Measurements from ENCODE around the gene MDM2. TPM values are rescaled to one million over a fixed set of nuclear protein-coding genes. Genes with fewer than 3 reads are reported as not detected.

The MDM2 gene
- total RNA-seq, 4 donors from 2014 or later = 39.5 to 84.1 (median 61.8) TPM

- WGBS = 86% methylated on average over 5 of the region's 5 CpGs
Measured at GRCh38 chr12:68870011-68870410, 62.0 kb downstream of the MDM2 start.

GRCh38 chr12:68870443-68870842, 62.5 kb downstream of the MDM2 start:
- peaks cover 19% of the 10 kb centered on the region for H3K36me3 ChIP-seq
- peaks cover 9% of the 10 kb centered on the region for H3K4me1 ChIP-seq
- no peak for DNase-seq (ENCODE audit: low spot score in 2 of 2)
- 79% methylated on average over 6 of the region's 6 CpGs for WGBS
- H3K27ac ChIP-seq = no peak overlapping the region
- no peaks in the 10 kb centered on the region for H3K9me3 ChIP-seq
- TF ChIP-seq POLR2AphosphoS5 (IDR thresholded peaks at IDR 0.05) = no peak
- no peak for TF ChIP-seq POLR2A (IDR thresholded peaks at IDR 0.05)
- TF ChIP-seq CTCF (IDR thresholded peaks at IDR 0.05) = no peak
- TF ChIP-seq EP300 (IDR thresholded peaks at IDR 0.05) = no peak
- no peaks in the 10 kb centered on the region for H3K27me3 ChIP-seq
- H3K4me3 ChIP-seq = no peak overlapping the region

More at GRCh38 chr12:68870011-68870410, 62.0 kb downstream of the MDM2 start:
- Histone ChIP-seq H3K4me1 (peaks cover 9% of the 10 kb centered on the region), H3K27me3 (no peaks in the 10 kb centered on the region), H3K4me3 (no peak overlapping the region), H3K36me3 (peaks cover 19% of the 10 kb centered on the region), H3K27ac (no peak overlapping the region), H3K9me3 (no peaks in the 10 kb centered on the region)
- TF ChIP-seq POLR2AphosphoS5 (IDR thresholded peaks at IDR 0.05) (no peak), EP300 (IDR thresholded peaks at IDR 0.05) (no peak), CTCF (IDR thresholded peaks at IDR 0.05) (no peak), POLR2A (IDR thresholded peaks at IDR 0.05) (no peak)
- DNase-seq (ENCODE audit: low spot score in 2 of 2) = no peak

GRCh38 chr12:68871396-68871795, 63.4 kb downstream of the MDM2 start:
- Histone ChIP-seq H3K4me3 (no peak overlapping the region), H3K27ac (no peak overlapping the region), H3K36me3 (peaks cover 17% of the 10 kb centered on the region), H3K4me1 (peaks cover 9% of the 10 kb centered on the region), H3K27me3 (no peaks in the 10 kb centered on the region), H3K9me3 (no peaks in the 10 kb centered on the region)
- no peak for DNase-seq (ENCODE audit: low spot score in 2 of 2)
- WGBS = 79% methylated on average over 8 of the region's 8 CpGs
- no peak for TF ChIP-seq EP300 (IDR thresholded peaks at IDR 0.05)
- no peak for TF ChIP-seq POLR2A (IDR thresholded peaks at IDR 0.05)
- TF ChIP-seq POLR2AphosphoS5 (IDR thresholded peaks at IDR 0.05) = no peak
- TF ChIP-seq CTCF (IDR thresholded peaks at IDR 0.05) = no peak

GRCh38 chr12:68871921-68872320, 63.9 kb downstream of the MDM2 start:
- H3K27me3 ChIP-seq = no peaks in the 10 kb centered on the region
- H3K4me1 ChIP-seq = peaks cover 9% of the 10 kb centered on the region
- TF ChIP-seq EP300 (IDR thresholded peaks at IDR 0.05) (no peak), POLR2AphosphoS5 (IDR thresholded peaks at IDR 0.05) (no peak)
- WGBS = 87% methylated on average over 6 of the region's 6 CpGs
- no peak overlapping the region for H3K4me3 ChIP-seq
- DNase-seq (ENCODE audit: low spot score in 2 of 2) = no peak
- no peak overlapping the region for H3K27ac ChIP-seq
- no peaks in the 10 kb centered on the region for H3K9me3 ChIP-seq
- H3K36me3 ChIP-seq = peaks cover 17% of the 10 kb centered on the region

- Histone ChIP-seq H3K36me3 (peaks cover 13% of the 10 kb centered on the region), H3K9me3 (no peaks in the 10 kb centered on the region), H3K4me3 (no peak overlapping the region), H3K27me3 (no peaks in the 10 kb centered on the region), H3K27ac (no peak overlapping the region), H3K4me1 (peaks cover 1% of the 10 kb centered on the region)
- 96% methylated on average over 4 of the region's 4 CpGs for WGBS
- no peak for DNase-seq (ENCODE audit: low spot score in 2 of 2)
- TF ChIP-seq POLR2A (IDR thresholded peaks at IDR 0.05) = no peak
- no peak for TF ChIP-seq CTCF (IDR thresholded peaks at IDR 0.05)
- no peak for TF ChIP-seq EP300 (IDR thresholded peaks at IDR 0.05)
- TF ChIP-seq POLR2AphosphoS5 (IDR thresholded peaks at IDR 0.05) = no peak
Measured at GRCh38 chr12:68873316-68873715, 65.3 kb downstream of the MDM2 start.

- H3K27ac ChIP-seq = no peak overlapping the region
- no peaks in the 10 kb centered on the region for H3K4me1 ChIP-seq
- no peaks in the 10 kb centered on the region for H3K27me3 ChIP-seq
- TF ChIP-seq POLR2AphosphoS5 (IDR thresholded peaks at IDR 0.05) (no peak), POLR2A (IDR thresholded peaks at IDR 0.05) (no peak), CTCF (IDR thresholded peaks at IDR 0.05) (no peak), EP300 (IDR thresholded peaks at IDR 0.05) (no peak)
- WGBS = 68% methylated on average over 4 of the region's 4 CpGs
- no peak overlapping the region for H3K4me3 ChIP-seq
- H3K9me3 ChIP-seq = peaks cover 6% of the 10 kb centered on the region
- peaks cover under 1% of the 10 kb centered on the region for H3K36me3 ChIP-seq
- DNase-seq (ENCODE audit: low spot score in 2 of 2) = no peak
Measured at GRCh38 chr12:68876461-68876860, 68.5 kb downstream of the MDM2 start.
